NOMO-1 treated with dmso at 0.1 percent for 144 hours (cell line): ENCODE results near the gene GYS1.
"Not testable (repeated sequence)": the region's sequence is repeated elsewhere in the genome, so short reads cannot be mapped to it uniquely, and the experiment has no call there.

Experiments used
- DNase-seq: peaks from one replicate; lab custom pipeline; 2025; ENCODE audit not compliant: unreplicated experiment; lab: John Stamatoyannopoulos, UW

Gene GYS1

DNA sequence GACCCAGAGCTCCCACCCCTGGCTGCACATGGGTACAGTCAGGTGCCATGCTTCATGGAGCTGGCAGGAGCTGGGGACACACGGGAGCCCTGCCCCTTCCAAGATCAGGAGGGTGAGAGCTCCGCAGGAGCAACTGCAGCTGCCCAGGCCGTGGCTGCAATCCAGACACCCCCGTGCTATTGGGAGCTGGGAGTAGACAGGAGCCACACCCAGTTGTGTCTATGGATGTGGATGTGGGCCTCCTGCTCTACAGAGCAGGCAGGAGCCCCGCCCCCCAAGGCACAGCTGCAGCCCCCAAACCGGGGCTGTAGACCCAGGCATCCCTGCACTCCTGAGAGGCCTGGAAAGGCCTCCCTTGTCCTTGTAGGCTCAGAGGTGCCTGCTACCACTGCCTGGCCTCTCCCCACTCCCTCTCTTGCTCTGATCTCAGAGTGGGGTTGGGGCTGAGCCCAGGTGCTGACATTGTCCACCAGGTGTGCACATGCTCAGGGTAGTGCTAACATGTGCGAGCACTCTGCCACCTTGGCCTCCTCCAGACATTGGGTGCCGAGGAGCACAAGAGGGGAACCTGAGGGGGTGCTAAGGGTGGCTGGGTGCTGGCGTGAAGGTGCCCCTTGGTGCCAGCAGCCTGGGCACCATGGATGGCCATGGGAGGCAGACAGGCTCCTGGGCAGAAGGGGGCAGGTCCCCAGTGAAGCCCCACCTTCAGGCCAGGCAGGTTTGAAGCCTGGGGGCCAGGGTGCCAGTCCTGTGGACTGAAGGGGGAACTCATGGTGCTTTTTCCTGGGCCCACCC lies 46.4 kb downstream of the GYS1 start:
- DNase-seq: no peak

DNA sequence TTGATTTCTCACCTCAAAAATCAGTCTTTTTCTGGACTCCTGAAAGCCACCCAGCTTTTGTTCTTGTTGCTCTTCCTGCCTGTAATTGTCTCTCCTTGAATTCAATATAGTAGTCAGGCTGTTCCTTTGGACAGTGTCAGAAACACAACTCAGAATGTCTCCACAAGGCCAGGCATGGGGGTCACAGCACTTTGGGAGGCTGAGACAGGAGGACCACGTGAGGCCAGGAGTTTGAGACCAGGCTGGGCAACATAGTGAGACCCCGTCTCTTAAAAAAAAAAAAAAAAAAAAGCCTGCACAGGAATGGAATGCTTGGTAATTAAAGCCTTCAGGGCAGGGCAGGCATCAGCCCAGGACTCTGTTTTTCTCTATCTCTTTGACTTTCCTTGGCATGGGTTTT lies 47.3 kb downstream of the GYS1 start:
- no peak for DNase-seq

DNA sequence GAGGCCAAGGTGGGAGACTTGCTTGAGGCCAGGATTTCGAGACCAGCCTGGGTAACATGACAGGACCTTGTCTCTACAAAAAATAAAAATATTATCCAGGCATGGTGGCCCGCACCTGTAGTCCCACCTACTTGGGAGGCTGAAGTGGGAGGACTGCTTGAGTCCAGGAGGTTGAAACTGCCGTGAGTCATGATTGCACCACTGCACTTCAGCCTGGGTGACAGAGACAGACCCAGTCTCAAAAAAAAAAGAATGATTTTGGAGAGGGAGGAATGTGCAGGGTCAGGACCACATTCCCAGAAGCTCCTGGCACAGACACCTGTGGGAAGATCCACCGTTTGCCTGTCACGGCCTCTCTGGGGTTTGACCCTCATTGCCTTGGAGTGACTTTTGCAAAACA lies 47.7 kb downstream of the GYS1 start:
- DNase-seq: no peak

DNA sequence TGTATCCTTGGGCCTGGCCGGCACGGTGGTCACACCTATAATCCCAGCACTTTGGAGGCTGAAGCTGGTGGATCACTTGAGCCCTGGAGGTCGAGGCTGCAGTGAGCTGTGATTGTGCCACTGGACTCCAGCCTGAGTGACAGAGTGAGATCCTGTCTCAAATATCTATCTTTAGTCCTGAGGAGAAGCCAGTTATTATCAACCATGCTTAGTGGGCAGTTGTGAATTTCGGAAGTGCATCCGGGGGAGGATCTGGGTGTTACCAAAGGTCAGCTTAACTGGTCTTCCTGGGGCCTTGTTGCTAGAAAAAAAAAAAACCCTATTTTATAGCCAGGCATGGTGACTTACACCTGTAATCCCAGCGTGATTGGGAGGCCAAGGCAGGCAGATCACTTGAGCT lies 50.0 kb downstream of the GYS1 start:
- DNase-seq: no peak

DNA sequence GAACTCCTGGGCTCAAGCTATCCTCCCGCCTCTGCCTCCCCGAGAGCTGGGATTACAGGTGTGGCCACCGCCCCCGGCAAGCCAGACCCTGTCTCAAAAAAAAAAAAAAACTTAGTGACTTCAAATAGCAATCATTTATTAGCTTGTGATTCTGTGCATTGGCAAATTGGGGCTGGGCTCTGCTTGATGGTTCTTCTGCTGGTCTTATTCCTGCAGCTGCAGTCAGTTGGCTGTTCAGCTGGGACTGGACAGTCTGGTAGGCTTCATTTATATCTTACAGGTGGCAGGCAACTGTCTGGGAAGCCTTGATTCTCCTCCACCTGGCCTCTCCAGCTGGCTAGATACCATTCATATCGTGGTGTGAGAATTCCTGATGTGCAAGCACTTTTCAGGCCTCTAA lies 52.2 kb downstream of the GYS1 start:
- no peak for DNase-seq

DNA sequence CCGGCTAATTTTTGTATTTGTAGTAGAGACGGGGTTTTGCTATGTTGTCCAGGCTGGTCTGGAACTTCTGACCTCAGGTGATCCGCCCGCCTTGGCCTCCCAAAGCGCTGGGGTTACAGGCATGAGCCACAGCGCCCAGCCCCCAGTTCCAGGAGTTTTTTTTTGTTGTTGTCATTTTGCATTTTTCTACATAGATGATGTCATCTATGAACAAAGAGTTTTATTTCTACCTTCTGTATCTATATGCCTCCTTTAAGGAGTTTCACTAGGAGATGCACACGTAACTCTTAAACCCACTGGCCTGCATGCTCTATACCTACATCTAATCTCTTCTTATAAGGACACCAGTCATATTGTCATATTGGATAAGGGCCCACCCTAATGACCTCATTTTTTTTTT lies 54.9 kb downstream of the GYS1 start:
- DNase-seq: no peak

DNA sequence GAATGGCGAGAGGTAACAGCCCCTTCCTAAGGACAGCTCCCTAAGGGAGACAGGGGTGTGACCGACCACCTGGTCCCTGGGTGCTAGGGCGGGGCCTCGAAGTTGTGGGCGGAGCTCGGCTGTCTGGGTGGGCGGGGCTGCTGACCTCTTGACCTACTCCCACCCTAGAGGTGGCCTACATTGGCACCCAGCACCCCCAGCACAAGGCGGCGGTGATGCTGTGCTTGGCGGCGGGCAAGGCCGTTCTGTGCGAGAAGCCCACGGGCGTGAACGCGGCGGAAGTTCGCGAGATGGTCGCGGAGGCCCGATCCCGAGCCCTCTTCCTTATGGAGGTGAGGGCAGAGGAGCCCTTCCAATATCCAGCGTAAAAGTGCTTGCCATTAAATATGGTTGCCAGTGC lies 57.2 kb downstream of the GYS1 start:
- no peak for DNase-seq

DNA sequence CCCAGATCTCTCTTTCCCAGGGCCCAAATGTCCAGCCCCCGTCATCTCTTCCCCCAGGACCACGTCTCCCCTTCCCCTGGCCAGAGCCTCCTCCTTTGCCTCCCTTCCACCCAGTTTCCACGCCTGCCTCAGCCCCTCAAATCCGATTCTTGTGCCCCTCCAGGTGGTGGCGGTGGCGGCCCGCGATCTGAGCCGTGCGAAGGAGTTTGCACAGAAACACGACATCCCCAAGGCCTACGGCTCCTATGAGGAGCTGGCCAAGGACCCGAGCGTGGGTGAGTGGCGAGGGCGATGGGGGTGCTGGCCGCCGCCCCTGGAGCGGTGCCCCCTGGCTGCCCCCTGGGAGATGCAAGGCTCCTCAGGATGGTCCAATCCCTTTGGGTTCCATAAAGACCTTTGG lies 58.3 kb downstream of the GYS1 start:
- no peak for DNase-seq

DNA sequence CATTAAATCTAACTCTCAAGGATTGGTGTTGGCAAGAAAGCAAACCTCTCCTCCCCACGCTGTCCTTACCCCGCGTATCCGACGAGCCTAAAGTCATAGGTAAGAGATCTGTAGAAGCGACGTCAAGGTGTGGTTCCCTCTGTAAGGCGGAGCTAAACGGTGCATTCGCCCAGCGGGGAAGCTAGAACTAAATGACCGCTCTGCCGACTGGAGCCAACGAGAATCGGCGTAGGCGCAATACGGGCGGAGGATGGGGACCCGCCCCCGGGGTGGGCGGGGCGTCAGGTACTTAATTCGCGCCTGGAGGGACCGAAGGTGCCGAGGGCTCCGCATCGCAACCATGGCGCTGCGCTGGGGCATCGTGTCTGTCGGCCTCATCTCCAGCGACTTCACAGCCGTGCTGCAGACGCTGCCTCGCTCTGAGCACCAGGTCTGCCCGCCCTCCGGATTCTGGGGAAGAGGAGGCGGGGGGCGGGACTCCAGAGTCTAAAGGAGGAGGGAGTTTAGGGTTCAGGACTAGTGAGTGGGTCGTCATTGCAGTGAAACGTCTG lies 59.7 kb downstream of the GYS1 start, which contains the start of gene DHDH:
DHDH (plus strand) TSS at position 318 of the 551 bp plus-strand sequence; CDS start at position 341, 23 bp downstream.
- peak; percentile 72 for DNase-seq

DNA sequence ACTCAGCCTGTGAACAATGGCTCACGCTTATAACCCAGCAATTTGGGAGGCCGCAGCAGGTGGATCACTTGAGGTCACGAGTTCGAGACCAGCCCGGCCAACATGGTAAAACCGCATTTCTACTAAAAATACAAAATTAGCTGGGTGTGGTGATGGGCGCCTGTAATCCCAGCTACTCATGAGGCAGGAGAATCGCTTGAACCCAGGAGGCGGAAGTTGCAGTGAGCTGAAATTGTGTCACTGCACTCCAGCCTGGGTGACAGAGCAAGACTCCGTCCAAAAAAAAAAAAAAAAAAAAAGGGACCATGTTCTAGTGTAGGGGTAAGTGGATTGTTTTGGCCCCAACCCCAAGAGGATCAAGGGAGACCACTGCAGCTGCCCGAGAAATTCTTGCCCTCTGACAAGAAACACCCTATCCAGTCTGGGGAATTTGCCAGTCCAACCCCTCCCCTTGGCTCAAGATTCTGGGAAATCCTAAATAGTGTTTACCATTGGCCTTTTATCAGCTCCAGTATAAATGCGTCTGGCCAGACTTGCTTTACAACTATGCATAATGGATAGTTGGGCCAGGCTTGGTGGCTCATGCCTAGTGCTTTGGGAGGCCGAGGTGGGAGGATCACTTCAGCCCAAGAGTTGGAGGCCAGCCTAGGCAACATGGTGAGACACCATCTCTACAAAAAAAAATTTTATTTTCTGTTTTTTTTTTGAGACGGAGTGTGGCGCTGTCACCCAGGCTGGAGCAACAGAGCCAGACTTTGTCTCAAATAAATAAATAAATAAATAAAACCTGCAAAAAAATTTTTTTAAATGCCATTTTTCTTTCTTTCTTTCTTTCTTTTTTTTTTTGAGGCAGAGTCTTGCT lies 64.7 kb downstream of the GYS1 start:
- no peak for DNase-seq

DNA sequence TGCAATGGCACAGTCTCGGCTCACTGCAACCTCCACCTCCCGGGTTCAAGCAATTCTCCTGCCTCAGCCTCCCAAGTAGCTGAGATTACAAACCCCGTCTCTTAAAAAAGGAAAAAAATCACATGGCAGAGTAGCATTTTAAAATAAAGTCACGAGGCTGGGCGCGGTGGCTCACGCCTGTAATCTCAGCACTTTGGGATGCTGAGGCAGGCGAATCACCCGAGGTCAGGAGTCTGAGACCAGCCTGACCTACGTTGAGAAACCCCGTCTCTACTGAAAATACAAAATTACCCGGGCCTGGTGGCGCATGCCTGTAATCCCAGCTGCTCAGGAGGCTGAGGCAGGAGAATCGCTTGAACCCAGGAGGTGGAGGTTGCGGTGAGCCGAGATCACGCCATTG lies 65.4 kb downstream of the GYS1 start:
- not testable (repeated sequence) for DNase-seq

DNA sequence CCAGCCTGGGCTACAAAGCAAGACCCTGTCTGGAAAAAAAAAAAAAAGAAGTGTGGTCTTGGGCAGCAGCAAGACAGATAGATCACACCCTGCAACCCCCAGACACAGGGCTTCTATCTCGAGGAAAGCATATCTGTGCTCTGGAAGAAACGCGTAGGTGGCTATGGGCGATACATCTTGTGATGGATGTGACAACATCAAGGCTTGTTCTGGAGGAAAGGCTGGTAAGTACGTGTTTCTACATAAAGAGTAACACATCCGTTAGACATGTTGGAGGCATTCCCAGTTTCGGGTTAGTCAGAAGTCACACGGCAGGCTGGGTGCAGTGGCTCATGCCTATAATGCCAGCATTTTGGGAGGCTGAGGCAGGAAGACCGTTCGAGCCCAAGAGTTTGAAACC lies 66.2 kb downstream of the GYS1 start:
- no peak for DNase-seq

DNA sequence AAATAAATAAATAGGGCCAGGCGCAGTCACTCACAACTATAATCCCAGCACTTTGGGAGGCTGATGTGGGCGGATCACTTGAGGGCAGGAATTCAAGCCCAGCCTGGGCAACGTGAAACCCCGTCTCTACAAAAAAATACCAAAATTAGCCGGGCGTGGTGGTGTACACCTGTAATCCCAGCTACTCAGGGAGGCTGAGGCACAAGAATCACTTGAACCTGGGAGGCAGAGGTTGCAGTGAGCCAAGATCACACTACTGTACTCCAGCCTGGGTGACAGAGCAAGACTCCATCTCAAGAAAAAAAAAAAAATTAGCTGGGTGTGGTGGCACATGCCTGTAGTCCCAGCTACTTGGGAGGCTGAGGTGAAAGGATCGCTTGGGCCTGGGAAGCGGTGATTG lies 67.2 kb downstream of the GYS1 start:
- DNase-seq: not testable (repeated sequence)

DNA sequence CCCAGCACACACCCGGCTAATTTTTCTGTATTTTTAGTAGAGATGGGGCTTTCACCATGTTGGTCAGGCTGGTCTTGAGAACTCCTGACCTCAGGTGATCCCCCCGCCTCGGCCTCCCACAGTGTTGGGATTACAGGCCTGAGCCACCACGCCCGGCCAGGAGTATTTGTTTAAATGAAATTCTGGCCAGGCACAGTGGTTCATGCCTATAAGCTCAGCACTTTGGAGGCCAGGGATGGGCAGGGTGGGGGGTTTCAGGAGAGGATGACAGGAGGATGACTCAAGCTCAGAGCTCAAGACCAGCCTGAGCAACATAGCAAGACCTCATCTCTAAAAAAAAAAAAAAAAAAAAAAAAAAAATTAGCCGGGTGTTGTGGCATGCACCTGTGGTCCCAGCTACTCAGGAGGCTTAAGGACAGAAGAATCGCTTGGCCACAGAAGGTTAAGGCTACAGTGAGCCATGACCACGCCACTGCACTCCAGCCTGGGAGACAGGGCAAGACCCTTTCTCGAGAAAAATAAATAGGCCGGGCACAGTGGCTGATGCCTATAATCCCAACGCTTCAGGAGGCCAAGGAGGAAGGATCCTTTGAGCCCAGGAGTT lies 67.8 kb downstream of the GYS1 start:
- DNase-seq: no peak

DNA sequence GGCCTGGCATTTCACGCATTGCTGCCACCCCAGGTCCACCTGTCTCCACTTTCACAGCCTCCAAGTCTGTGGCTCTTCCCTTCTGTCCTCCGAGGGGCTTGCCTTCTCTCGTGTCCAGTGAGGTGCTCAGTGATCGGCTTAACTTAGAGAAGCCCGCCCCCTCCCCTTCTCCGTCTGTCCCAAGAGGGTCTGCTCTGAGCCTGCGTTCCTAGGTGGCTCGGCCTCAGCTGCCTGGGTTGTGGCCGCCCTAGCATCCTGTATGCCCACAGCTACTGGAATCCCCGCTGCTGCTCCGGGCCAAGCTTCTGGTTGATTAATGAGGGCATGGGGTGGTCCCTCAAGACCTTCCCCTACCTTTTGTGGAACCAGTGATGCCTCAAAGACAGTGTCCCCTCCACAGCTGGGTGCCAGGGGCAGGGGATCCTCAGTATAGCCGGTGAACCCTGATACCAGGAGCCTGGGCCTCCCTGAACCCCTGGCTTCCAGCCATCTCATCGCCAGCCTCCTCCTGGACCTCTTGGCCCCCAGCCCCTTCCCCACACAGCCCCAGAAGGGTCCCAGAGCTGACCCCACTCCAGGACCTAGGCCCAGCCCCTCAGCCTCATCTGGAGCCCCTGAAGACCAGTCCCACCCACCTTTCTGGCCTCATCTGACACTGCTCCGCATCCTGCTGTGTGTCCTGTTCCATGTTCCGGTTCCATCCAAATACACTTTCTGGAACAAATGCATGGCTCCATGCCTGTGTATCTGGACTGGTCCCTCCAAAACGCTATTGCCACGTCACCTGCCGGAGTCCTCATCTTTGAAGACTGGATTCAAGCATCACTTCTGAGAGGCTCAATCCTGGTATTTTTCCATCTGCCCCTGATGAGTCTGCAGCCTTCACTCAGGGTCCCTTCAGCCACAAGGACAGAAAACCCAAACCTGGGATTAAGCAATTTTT lies 70.3 kb downstream of the GYS1 start:
- DNase-seq: no peak

DNA sequence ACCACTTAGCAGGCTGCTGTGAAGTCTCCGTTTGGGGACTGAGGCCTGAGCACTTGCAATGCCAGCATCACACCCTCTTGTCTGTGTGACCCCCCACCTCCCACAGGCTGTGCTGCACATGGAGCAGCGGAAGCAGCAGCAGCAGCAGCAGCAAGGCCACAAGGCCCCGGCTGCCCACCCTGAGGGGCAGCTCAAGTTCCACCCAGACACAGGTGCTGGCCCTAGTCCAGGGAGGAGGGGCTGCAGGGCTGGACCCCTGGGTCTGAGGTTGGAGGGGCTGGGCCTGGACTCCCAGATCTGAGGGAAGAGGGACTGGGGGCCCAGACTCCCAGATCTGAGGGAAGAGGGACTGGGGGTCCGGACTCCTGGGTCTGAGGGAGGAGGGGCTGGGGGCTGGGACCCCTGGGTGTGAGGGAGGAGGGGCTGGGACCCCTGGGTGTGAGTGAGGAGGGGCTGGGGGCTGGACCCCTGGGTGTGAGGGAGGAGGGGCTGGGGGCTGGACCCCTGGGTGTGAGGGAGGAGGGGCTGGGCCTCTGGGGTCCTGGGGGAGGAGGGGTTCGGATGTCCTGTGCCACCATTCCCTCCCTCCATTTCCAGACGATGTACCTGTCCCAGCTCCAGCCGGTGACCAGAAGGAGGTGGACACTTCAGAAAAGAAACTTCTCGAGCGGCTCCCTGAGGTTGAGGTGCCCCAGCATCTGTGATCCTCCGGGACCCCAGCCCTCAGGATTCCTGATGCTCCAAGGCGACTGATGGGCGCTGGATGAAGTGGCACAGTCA lies 71.2 kb downstream of the GYS1 start:
- no peak for DNase-seq

DNA sequence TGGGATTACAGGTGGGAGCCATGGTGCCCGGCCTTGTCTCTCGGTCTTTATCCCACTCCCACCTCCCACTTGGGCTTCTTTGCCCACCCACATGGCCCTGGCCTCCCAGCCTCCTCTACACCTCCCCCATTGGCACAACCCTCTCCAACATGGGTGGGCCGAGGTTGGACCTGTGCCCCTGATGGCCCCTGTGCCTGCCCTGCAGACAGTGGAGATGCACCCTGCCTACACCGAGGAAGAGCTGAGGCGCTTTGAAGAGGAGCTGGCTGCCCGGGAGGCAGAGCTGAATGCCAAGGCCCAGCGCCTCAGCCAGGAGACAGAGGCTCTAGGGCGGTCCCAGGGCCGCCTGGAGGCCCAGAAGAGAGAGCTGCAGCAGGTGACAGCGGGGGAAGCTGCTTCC lies 72.2 kb downstream of the GYS1 start:
- no peak for DNase-seq

DNA sequence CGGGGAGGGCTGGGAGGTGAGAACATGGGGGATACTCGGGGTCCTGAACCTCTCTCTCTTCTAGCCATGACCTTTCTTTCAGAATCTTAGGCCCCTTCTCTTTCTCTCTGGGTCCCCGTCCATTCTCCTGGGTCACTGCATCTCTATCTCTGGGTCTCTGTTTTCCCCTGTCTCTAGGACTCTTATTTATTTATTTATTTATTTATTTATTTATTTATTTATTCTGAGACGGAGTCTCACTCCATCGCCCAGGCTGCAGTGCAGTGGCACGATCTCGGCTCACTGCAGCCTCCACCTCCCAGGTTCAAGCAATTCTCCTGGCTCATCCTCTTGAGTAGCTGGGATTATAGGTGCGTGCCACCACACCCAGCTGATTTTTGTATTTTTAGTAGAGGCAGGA lies 73.8 kb downstream of the GYS1 start:
- not testable (repeated sequence) for DNase-seq

DNA sequence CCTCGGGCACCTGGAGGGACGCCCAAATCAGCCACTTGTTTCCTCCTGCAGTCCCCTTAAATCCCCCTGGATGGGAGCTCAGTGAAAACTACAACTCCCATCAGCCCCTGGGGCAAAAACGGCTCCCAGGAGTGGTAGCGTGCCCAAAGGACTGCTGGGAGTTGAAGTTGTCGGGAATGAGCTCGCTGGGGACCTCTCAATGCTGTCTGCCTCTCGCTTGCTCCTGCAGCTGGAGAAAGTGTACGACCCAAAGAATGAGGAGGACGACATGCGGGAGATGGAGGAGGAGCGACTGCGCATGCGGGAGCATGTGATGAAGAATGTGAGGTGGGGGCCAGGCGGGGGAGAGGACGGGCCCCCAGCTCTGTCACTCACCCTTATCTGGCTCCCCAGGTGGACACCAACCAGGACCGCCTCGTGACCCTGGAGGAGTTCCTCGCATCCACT lies 74.3 kb downstream of the GYS1 start:
- no peak for DNase-seq
